SU-DHL-6 (cell line): Measurements from ENCODE around the gene PCDHA4.
"Not testable (repeated sequence)": the region's sequence is repeated elsewhere in the genome, so short reads cannot be mapped to it uniquely, and the experiment has no call there.

Experiments used
- H2AFZ ChIP-seq: fragments of 200-600 bp; sonication (generic); 2 replicates; pipeline ENCODE4 v1.6.1; 2014; ENCODE audit warnings: low read depth, mild to moderate bottlenecking, moderate library complexity, mixed read lengths, antibody characterized with exemption, low read length; ENCODE audit not compliant: severe bottlenecking
- H3F3A ChIP-seq: fragments of 200-600 bp; shearing (Covaris generic); 2 replicates; pipeline ENCODE4 v1.6.0; 2016; ENCODE audit warnings: antibody characterized with exemption, mild to moderate bottlenecking; ENCODE audit not compliant: insufficient read depth
- H3K27ac ChIP-seq: fragments of 200-600 bp; sonication (generic); 2 replicates; pipeline ENCODE4 v1.5.1; 2016; ENCODE audit warnings: low read depth, mild to moderate bottlenecking, low read length, moderate library complexity, mixed read lengths
- H3K27me3 ChIP-seq: fragments of 200-600 bp; sonication (generic), shearing (Covaris generic); 2 replicates; pipeline ENCODE4 v1.6.0; 2014; ENCODE audit warnings: mild to moderate bottlenecking, low read length
- H3K36me3 ChIP-seq: fragments of 200-600 bp; sonication (generic); 2 replicates; pipeline ENCODE4 v1.6.1; 2014; ENCODE audit warnings: mild to moderate bottlenecking, low read length, mixed read lengths
- H3K4me2 ChIP-seq: fragments of 300-600, 200-600 bp; shearing (Covaris generic), sonication (generic); 2 replicates; pipeline ENCODE4 v1.6.0; 2014; ENCODE audit warnings: low read length, low read depth, mild to moderate bottlenecking; ENCODE audit not compliant: poor library complexity, severe bottlenecking
- H3K4me3 ChIP-seq: fragments of 200-600 bp; sonication (generic); 2 replicates; pipeline ENCODE4 v1.5.1; 2014; ENCODE audit warnings: antibody characterized with exemption, low read length, mild to moderate bottlenecking, mixed read lengths; ENCODE audit not compliant: insufficient read depth, poor library complexity, severe bottlenecking
- H3K79me2 ChIP-seq: fragments of 200-600 bp; sonication (generic); 2 replicates; pipeline ENCODE4 v1.6.1; 2014; ENCODE audit warnings: mild to moderate bottlenecking, low read length, moderate library complexity; ENCODE audit not compliant: insufficient read depth
- H3K9ac ChIP-seq: fragments of 200-600 bp; sonication (generic); 2 replicates; pipeline ENCODE4 v1.7.0; 2014; ENCODE audit warnings: mild to moderate bottlenecking, low read length
- H3K9me2 ChIP-seq: fragments of 200-600 bp; sonication (generic); replicated peaks from 2 replicates; pipeline ENCODE4 v1.6.1; 2014; ENCODE audit warnings: low read length; ENCODE audit not compliant: insufficient read depth
- H3K9me3 ChIP-seq: fragments of 200-600 bp; sonication (generic); 2 replicates; pipeline ENCODE4 v1.6.1; 2014; ENCODE audit warnings: low read length, mixed read lengths; ENCODE audit not compliant: insufficient read depth
- H4K20me1 ChIP-seq: fragments of 200-600 bp; sonication (generic); 2 replicates; pipeline ENCODE4 v1.6.1; 2014; ENCODE audit warnings: low read depth, mild to moderate bottlenecking, antibody characterized with exemption, low read length, moderate library complexity, mixed read lengths
- CTCF ChIP-seq: fragments of 200-600 bp; sonication (generic); IDR thresholded peaks from one replicate; pipeline ENCODE4 v1.5.1; 2017; ENCODE audit warnings: antibody characterized with exemption, mild to moderate bottlenecking, low read length, moderate library complexity; ENCODE audit not compliant: insufficient read depth, poor library complexity, severe bottlenecking
- EZH2phosphoT487 ChIP-seq: fragments of 200-600 bp; sonication (generic), shearing (Covaris generic); conservative IDR thresholded peaks from 2 replicates; pipeline ENCODE4 v1.6.1; 2018; ENCODE audit warnings: mild to moderate bottlenecking, antibody characterized with exemption, low read length, moderate library complexity, mixed read lengths

Gene PCDHA4

GRCh38 chr5:140802781-140803271, 4.0 kb upstream of the PCDHA4 start:
- Histone ChIP-seq H3K27ac (no peak overlapping the region), H3K9me2 (no peaks in the 10 kb centered on the region), H4K20me1 (no peaks in the 10 kb centered on the region), H3K27me3 (no peaks in the 10 kb centered on the region), H3K4me2 (no peak overlapping the region), H3K9me3 (no peaks in the 10 kb centered on the region), H3K79me2 (no peaks in the 10 kb centered on the region), H3K36me3 (no peaks in the 10 kb centered on the region), H3F3A (no peaks in the 10 kb centered on the region), H3K9ac (no peak overlapping the region), H3K4me3 (no peak overlapping the region), H2AFZ (no peak overlapping the region)
- TF ChIP-seq CTCF (no peak), EZH2phosphoT487 (no peak)

GRCh38 chr5:140808241-140808888, 1.5 kb downstream of the PCDHA4 start:
- H3K9ac ChIP-seq, H3K4me2 ChIP-seq, H4K20me1 ChIP-seq, H3K27me3 ChIP-seq, H3K4me3 ChIP-seq, H3K36me3 ChIP-seq, H3K9me2 ChIP-seq, H2AFZ ChIP-seq, H3K27ac ChIP-seq, H3F3A ChIP-seq, H3K79me2 ChIP-seq, H3K9me3 ChIP-seq: not testable (repeated sequence)

- H3K4me2 ChIP-seq, result no peak overlapping the region
- no peaks in the 10 kb centered on the region for H4K20me1 ChIP-seq
- H3K36me3 ChIP-seq, result no peaks in the 10 kb centered on the region
- TF ChIP-seq EZH2phosphoT487 (no peak), CTCF (no peak)
- H3K9me3 ChIP-seq, result no peaks in the 10 kb centered on the region
- H2AFZ ChIP-seq, result no peak overlapping the region
- H3K9me2 ChIP-seq, result no peaks in the 10 kb centered on the region
- no peak overlapping the region for H3K27ac ChIP-seq
- H3K9ac ChIP-seq, result no peak overlapping the region
- no peaks in the 10 kb centered on the region for H3K27me3 ChIP-seq
- no peaks in the 10 kb centered on the region for H3K79me2 ChIP-seq
- no peaks in the 10 kb centered on the region for H3F3A ChIP-seq
- H3K4me3 ChIP-seq, result no peak overlapping the region
These were observed 2.0 kb downstream of the PCDHA4 start for GRCh38 chr5:140808889-140809291.

- Histone ChIP-seq H2AFZ (no peak within 1 kb of the TSS), H3K9ac (no peak within 1 kb of the TSS), H3K9me2 (no peaks in the 10 kb centered on the region), H3K27ac (no peak within 1 kb of the TSS), H3K4me2 (no peak within 1 kb of the TSS), H3K36me3 (no peaks in the 10 kb centered on the region), H3K27me3 (no peaks in the 10 kb centered on the region), H3K79me2 (no peaks in the 10 kb centered on the region), H3K9me3 (no peaks in the 10 kb centered on the region), H4K20me1 (no peaks in the 10 kb centered on the region), H3K4me3 (no peak within 1 kb of the TSS), H3F3A (no peaks in the 10 kb centered on the region)
- TF ChIP-seq EZH2phosphoT487 (no peak), CTCF (no peak)
These were observed 14.8 kb downstream of the PCDHA4 start, which contains the start of gene PCDHA5 for GRCh38 chr5:140821375-140822280. PCDHA5 (plus strand) TSS chr5:140821613.
